SKM-1 (cell line): Measurements from ENCODE around the gene CGB8.

Experiments
- DNase-seq: peaks from one replicate; lab custom pipeline; 2025; ENCODE audit not compliant: unreplicated experiment; lab: John Stamatoyannopoulos, UW

CGB8 gene

DNA sequence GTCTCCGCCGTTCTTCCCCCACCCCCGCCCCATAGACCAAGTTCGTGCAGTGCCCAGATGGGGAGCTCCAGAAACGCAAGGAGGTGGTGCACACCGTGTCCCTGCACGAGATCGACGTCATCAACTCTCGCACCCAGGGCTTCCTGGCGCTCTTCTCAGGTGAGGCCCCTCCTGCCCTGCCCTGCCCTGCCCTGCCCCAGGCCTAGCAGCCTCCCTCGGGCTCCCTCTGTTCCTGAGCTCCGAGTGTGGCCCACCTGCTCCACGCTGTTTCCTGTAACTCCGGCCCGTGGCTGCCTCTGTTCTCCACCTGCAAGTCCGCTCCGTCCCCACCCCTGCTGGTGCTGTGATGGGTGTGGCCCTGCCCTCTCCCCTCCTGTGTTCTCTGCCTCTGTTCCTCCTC lies 38.5 kb downstream of the CGB8 start:
- no peak for DNase-seq

- no peak for DNase-seq
Measured at GRCh38 chr19:49009828-49010227, 39.1 kb downstream of the CGB8 start.

- no peak for DNase-seq
Measured at GRCh38 chr19:49006905-49007304, 42.0 kb downstream of the CGB8 start.

DNA sequence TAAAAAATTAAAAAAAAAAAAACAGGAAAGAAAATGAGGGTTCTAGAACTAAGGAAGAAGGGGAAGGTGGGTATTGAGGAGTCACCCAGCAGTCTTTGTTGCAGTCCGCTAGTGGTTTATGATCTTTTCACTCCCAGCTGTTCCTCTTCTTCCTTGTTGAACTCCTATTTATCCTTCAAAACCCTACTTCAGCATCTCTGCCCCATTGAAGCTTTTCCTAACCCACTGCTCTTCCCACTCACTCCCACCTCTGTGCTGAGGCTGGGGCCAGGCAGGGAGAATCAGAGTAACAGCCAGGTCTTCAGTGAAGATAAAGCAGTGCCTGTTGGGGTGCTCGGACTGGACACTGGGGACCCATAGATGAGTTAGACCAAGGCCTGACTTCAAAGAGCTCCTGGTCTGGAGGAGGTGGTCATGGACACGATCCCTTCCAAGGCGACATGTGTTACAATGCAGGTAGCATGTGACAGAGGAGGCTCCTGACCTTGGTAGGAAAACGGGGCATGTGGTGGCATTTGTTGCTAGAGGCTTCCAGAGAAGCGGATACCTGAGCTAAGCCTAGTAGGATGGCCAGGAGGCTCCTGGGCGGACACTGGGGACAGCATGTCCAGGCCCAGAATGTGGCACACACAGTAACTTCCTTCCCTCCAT lies 43.8 kb downstream of the CGB8 start:
- DNase-seq: no peak

DNA sequence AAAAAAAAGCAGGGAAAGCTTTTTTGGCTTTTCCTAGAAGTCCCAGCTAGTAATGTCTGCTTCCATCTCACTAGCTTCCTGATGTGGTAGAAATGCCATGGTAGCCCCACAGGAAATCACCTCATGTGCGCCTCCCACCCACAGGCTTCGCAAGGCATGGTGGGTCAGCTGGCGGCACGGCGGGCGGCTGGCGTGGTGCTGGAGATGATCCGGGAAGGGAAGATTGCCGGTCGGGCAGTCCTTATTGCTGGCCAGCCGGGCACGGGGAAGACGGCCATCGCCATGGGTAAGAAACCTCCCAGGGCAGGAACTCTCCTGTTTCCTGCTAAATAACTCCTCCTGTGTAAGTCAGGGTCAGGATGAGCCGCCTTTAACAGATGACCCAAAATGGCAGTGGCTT lies 44.8 kb downstream of the CGB8 start:
- DNase-seq: no peak

DNA sequence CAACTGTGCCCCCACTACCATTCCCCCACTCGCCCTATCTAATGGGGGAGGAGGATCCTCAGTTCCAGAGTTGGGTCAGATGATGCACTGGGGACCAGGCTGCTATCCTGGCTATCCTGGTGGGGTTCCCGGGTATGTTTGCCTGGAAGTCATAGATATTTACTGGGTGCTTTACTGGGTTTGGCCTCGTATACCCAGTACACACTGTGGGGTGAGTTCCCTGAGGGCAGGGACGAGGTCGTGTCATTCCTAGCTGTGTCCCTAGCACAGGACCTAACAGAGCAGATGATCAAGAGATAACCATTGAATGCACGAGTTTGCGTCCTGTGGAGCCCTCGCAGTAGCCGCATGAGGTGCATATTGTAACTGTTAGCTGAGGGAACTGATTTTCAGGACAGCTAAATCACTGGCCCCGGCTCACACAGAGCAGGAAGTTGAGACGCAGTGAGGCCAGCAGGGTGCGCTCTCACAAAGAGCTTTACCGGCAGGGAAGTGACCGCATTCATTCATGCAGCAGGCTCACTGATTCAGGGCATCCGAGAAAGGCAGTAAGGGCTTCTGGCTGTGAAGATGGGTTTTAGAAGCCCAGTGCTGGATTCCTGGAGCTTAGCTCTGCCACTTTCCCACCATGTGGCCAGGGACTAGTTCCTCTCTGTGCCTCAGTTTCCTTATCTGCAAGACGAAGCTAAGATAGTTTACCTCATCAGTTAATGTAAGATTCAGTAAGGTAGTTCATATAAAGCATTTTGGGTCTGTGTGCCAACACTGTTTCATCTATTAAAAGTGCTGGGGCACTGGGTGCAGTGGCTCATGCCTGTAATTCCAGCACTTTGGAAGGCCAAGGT lies 49.2 kb downstream of the CGB8 start:
- DNase-seq: no peak

DNA sequence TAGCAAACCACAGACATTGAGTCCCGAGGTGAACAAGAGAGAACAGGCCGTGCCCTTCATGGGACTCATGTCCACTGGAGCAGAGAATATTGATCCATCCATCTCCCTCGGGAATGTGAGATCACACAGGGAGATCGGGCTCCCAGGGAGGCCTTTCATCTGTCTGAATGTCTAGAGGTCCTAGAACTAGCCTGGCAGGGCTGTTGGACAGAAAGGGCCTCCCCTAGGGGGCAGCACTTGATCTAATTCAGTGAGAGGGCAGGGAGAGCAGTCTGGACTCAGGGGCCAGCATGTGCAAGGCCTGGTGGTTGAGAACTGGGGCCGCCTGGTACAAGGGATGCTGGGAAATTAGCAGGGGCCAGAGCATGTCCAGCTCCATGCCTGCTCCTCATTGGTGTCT lies 50.9 kb downstream of the CGB8 start:
- no peak for DNase-seq
